Left colon (tissue), 2 donors: ENCODE measurements around the gene TRAP1. TPM values are rescaled to one million over a fixed set of nuclear protein-coding genes. Genes with fewer than 3 reads are reported as not detected.
A peak's percentile ranks its signal among the peaks of the same experiment; 100 is the strongest.
"Not testable (repeated sequence)": the region's sequence is repeated elsewhere in the genome, so short reads cannot be mapped to it uniquely, and the experiment has no call there.

Source experiments
- ATAC-seq: fragments of 200-7000 bp; cut with Tn5 transposase; one replicate; pipeline ENCODE4 v1.9.1; 2020; ENCODE audit warnings: mild to moderate bottlenecking, moderate library complexity
- DNase-seq, 2 donors: peaks; one replicate each; pipeline ENCODE4 v3.0.0-alpha.2; 2020
- intact Hi-C, 2 donors: fragments of 100-400 bp; cut with DNase I in 1 of 2; cut with micrococcal nuclease in 1 of 2; formaldehyde crosslinking; loops; one replicate each; pipeline versions ENCODE4 v1.11.2 to v1.14.0; 2022; cut with DNase I, micrococcal nuclease
- total RNA-seq, 2 donors: library from RNA; stranded (reverse); fragmentation: NEBNext Ultra II Directional; extraction: Animal tissue kit (Norgen Biotek cat#: 25700); gene quantifications; one replicate each; pipeline ENCODE4 v1.2.1, GENCODE V29; 2021
- donor health status: DM: no; HTN: no; CAD: no.
- donor health status: DM: yes; HTN: yes; CAD: no.

Gene TRAP1
- total RNA-seq, 2 donors from 2014 or later: 71.2 to 98.5 TPM

GRCh38 chr16:3641801-3642396 is 75.4 kb downstream of the TRAP1 start:
- DNase-seq: no peak
- intact Hi-C loops: no loop called here
- no peak for ATAC-seq

GRCh38 chr16:3640632-3641501 is 76.5 kb downstream of the TRAP1 start:
- ATAC-seq: no peak
- intact Hi-C loops: no loop called here
- no peak for DNase-seq

- ATAC-seq: peak; percentile 42
Observed at GRCh38 chr16:3640207-3640606, 77.1 kb downstream of the TRAP1 start.

GRCh38 chr16:3638916-3639644 is 78.2 kb downstream of the TRAP1 start:
- ATAC-seq (peak; percentile 63), DNase-seq (no peak)
- intact Hi-C loops: no loop called here

More at GRCh38 chr16:3640207-3640606, 77.1 kb downstream of the TRAP1 start:
- intact Hi-C loops: no loop called here
- DNase-seq: no peak

GRCh38 chr16:3637371-3637923 is 79.9 kb downstream of the TRAP1 start:
- DNase-seq: peak in 1 of 2 donors; percentile 67
- ATAC-seq: peak; percentile 83
- intact Hi-C loops: no loop called here

GRCh38 chr16:3625911-3626732 is 91.2 kb downstream of the TRAP1 start:
- DNase-seq: no peak
- intact Hi-C loops: no loop called here
- ATAC-seq: peak; percentile 49

- ATAC-seq: no peak
- intact Hi-C loops: no loop called here
- no peak for DNase-seq
Observed at GRCh38 chr16:3625331-3625730, 92.0 kb downstream of the TRAP1 start.

- DNase-seq: no peak
- no peak for ATAC-seq
- intact Hi-C loops: no loop called here
Observed at GRCh38 chr16:3623642-3624041, 93.7 kb downstream of the TRAP1 start.

- no peak for DNase-seq
- intact Hi-C loops: no loop called here
- ATAC-seq: no peak
Observed at GRCh38 chr16:3618769-3619141, 98.6 kb downstream of the TRAP1 start.

- DNase-seq (no peak), ATAC-seq (no peak)
- intact Hi-C loops: no loop called here
Observed at GRCh38 chr16:3612510-3613466, 104.5 kb downstream of the TRAP1 start.

- DNase-seq: peak; percentile 83 to 93
- intact Hi-C loops: no loop called here
- ATAC-seq: peak; percentile 96
Observed at GRCh38 chr16:3611146-3611975, 106.0 kb downstream of the TRAP1 start, which contains the start of gene SLX4. Gene SLX4 (minus strand): TSS chr16:3611606. CDS start chr16:3608964, 2,642 bp downstream.

GRCh38 chr16:3610698-3611145 is 106.6 kb downstream of the TRAP1 start:
- peak; percentile 36 for ATAC-seq
- DNase-seq: no peak

GRCh38 chr16:3609895-3610697 is 107.2 kb downstream of the TRAP1 start:
- intact Hi-C loops: no loop called here
- peak; percentile 14 for ATAC-seq
- DNase-seq: no peak

More at GRCh38 chr16:3610698-3611145, 106.6 kb downstream of the TRAP1 start:
- intact Hi-C loops: no loop called here

- intact Hi-C loops, ATAC-seq, DNase-seq: not testable (repeated sequence)
Observed at GRCh38 chr16:3608976-3609375, 108.3 kb downstream of the TRAP1 start.

GRCh38 chr16:3608069-3608468 is 109.3 kb downstream of the TRAP1 start:
- ATAC-seq: no peak
- intact Hi-C loops: no loop called here

More at GRCh38 chr16:3608069-3608468, 109.3 kb downstream of the TRAP1 start:
- DNase-seq: no peak
